Bronchial epithelial cell (primary cell): ENCODE results near the gene BCO2. TPM values are rescaled to one million over a fixed set of nuclear protein-coding genes. Genes with fewer than 3 reads are reported as not detected.

ENCODE experiments used
- DNase-seq: peaks from one replicate; pipeline ENCODE4 v3.0.0-alpha.2; 2010; ENCODE audit warnings: low read depth
- FAIRE-seq: peaks from 2 replicates; lab custom pipeline; 2011; peaks lifted over from hg19 to GRCh38; lab: Jason Lieb, UNC
- H3K27me3 ChIP-seq: 2 replicates; pipeline ENCODE4 v1.5.1; 2011; ENCODE audit warnings: low read length; ENCODE audit not compliant: control insufficient read depth, insufficient read depth
- H3K36me3 ChIP-seq: 2 replicates; pipeline ENCODE4 v1.5.1; 2011; ENCODE audit warnings: low read length; ENCODE audit not compliant: control insufficient read depth, insufficient read depth
- H3K4me3 ChIP-seq: 2 replicates; pipeline ENCODE4 v1.5.1; 2011; ENCODE audit warnings: mild to moderate bottlenecking, low read depth, low read length, control low read depth
- total RNA-seq: library from RNA; depleted of rRNA; stranded (reverse); fragments of >200 nt; gene quantifications from 2 replicates; pipeline ENCODE4 v1.2.1, GENCODE V29; 2014
- TF ChIP-seq, protein P1 (sequence below): IDR thresholded peaks from 2 replicates; pipeline ENCODE4 v1.5.1; 2011; ENCODE audit warnings: mild to moderate bottlenecking, moderate library complexity, low read length, control low read depth, inconsistent platforms; ENCODE audit not compliant: insufficient read depth, severe bottlenecking

BCO2 gene
- total RNA-seq, 1 donor from 2014 or later: 2.1 TPM

- no peak overlapping the region for H3K4me3 ChIP-seq
- no peak for DNase-seq
- FAIRE-seq: no peak
- TF ChIP-seq, protein P1, sequence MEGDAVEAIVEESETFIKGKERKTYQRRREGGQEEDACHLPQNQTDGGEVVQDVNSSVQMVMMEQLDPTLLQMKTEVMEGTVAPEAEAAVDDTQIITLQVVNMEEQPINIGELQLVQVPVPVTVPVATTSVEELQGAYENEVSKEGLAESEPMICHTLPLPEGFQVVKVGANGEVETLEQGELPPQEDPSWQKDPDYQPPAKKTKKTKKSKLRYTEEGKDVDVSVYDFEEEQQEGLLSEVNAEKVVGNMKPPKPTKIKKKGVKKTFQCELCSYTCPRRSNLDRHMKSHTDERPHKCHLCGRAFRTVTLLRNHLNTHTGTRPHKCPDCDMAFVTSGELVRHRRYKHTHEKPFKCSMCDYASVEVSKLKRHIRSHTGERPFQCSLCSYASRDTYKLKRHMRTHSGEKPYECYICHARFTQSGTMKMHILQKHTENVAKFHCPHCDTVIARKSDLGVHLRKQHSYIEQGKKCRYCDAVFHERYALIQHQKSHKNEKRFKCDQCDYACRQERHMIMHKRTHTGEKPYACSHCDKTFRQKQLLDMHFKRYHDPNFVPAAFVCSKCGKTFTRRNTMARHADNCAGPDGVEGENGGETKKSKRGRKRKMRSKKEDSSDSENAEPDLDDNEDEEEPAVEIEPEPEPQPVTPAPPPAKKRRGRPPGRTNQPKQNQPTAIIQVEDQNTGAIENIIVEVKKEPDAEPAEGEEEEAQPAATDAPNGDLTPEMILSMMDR: no peak
- H3K27me3 ChIP-seq: no peaks in the 10 kb centered on the region
- H3K36me3 ChIP-seq: no peaks in the 10 kb centered on the region
Measured at GRCh38 chr11:112134473-112134872, 40.8 kb upstream of the BCO2 start.

GRCh38 chr11:112143597-112143996, 31.7 kb upstream of the BCO2 start:
- Histone ChIP-seq H3K27me3 (no peaks in the 10 kb centered on the region), H3K36me3 (peaks cover 8% of the 10 kb centered on the region), H3K4me3 (no peak overlapping the region)
- TF ChIP-seq, protein P1: no peak
- FAIRE-seq (no peak), DNase-seq (no peak)

DNA sequence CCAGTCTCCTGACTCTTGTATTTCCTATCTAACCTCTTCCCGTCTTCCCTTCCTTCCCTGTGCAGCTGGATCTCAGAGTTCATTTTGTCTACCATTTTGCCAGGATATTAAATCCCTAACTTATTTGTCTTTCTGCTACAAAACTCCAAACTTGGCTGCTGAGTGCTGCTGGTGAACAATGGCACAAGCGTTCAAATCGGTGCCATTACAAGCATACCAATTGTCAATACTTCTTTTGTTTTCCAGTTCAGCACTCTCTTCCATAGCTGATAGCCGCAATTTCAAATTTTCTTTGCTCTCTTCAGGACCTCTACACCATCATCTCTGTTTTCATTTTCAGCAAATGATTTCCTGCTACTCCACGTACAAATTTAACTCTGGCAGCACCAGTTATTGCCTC, 24.8 kb upstream of the BCO2 start:
- Histone ChIP-seq H3K36me3 (peaks cover 13% of the 10 kb centered on the region), H3K27me3 (no peaks in the 10 kb centered on the region), H3K4me3 (no peak overlapping the region)
- TF ChIP-seq, protein P1: no peak
- FAIRE-seq: no peak
- no peak for DNase-seq

- FAIRE-seq (no peak), DNase-seq (no peak)
- Histone ChIP-seq H3K27me3 (no peaks in the 10 kb centered on the region), H3K36me3 (peaks cover 6% of the 10 kb centered on the region), H3K4me3 (no peak overlapping the region)
- TF ChIP-seq, protein P1: no peak
Measured at GRCh38 chr11:112156153-112156955, 19.0 kb upstream of the BCO2 start.

GRCh38 chr11:112156956-112157766, 18.2 kb upstream of the BCO2 start:
- H3K4me3 ChIP-seq: no peak overlapping the region
- peaks cover 5% of the 10 kb centered on the region for H3K36me3 ChIP-seq
- no peaks in the 10 kb centered on the region for H3K27me3 ChIP-seq
- FAIRE-seq (peak; percentile 94), DNase-seq (peak; percentile 100)
- TF ChIP-seq, protein P1: no peak
